H1 (cell line): ENCODE data around the gene AGPS. TPM values are rescaled to one million over a fixed set of nuclear protein-coding genes. Genes with fewer than 3 reads are reported as not detected.

ENCODE experiments used
- CTCF ChIA-PET: fragments of 300-600 bp; sonication (Branson Sonifier 250); formaldehyde crosslinking; loops from one replicate; lab custom pipeline; 2021; ENCODE audit not compliant: partially characterized antibody; lab: Charles Lee
- POLR2A ChIA-PET: fragments of 300-600 bp; sonication (Branson Sonifier 250); formaldehyde crosslinking; loops from one replicate; lab custom pipeline; 2021; ENCODE audit warnings: inconsistent platforms; ENCODE audit not compliant: partially characterized antibody; lab: Charles Lee
- DNase-seq, 2 experiments: peaks; one replicate each; pipeline versions ENCODE4 v3.0.0 to v3.0.0-alpha.2; 2010 to 2022; ENCODE audit warnings: low spot score in 2 of 2, low read depth in 1 of 2, mixed read lengths in 1 of 2
- FAIRE-seq: peaks from 2 replicates; lab custom pipeline; 2011; peaks lifted over from hg19 to GRCh38; lab: Jason Lieb, UNC
- H2AFZ ChIP-seq: 2 replicates; pipeline ENCODE4 v1.8.1; 2012; ENCODE audit warnings: low read length, inconsistent platforms
- H2AK5ac ChIP-seq: 2 replicates; pipeline ENCODE4 v1.6.1; 2013; ENCODE audit warnings: low read depth, low read length
- H2BK120ac ChIP-seq: replicated peaks from 2 replicates; pipeline ENCODE3; 2013; ENCODE audit warnings: low read depth, low read length, inconsistent platforms
- H2BK12ac ChIP-seq: 2 replicates; pipeline ENCODE4 v1.6.1; 2013; ENCODE audit warnings: low read depth, low read length
- H2BK15ac ChIP-seq: 2 replicates; pipeline ENCODE4 v1.6.1; 2013; ENCODE audit warnings: low read length
- H2BK20ac ChIP-seq: 2 replicates; pipeline ENCODE4 v1.6.1; 2013; ENCODE audit warnings: low read length
- H2BK5ac ChIP-seq: 2 replicates; pipeline ENCODE4 v1.6.1; 2013; ENCODE audit warnings: low read depth, low read length
- H3K14ac ChIP-seq: 2 replicates; pipeline ENCODE4 v1.6.1; 2013; ENCODE audit warnings: inconsistent platforms; ENCODE audit not compliant: insufficient read length
- H3K18ac ChIP-seq: 2 replicates; pipeline ENCODE4 v1.6.1; 2013; ENCODE audit warnings: low read length; ENCODE audit errors: extremely low read depth
- H3K23ac ChIP-seq: 2 replicates; pipeline ENCODE4 v1.6.1; 2013; ENCODE audit warnings: inconsistent platforms; ENCODE audit not compliant: insufficient read length
- H3K23me2 ChIP-seq: 2 replicates; pipeline ENCODE4 v1.6.1; 2013; ENCODE audit warnings: low read depth, low read length
- H3K27ac ChIP-seq: 2 replicates; pipeline ENCODE4 v1.6.1; 2011; ENCODE audit warnings: low read depth, low read length, inconsistent platforms
- H3K27me3 ChIP-seq, 4 experiments: replicated peaks in 1 of 4; 1 replicate in 1 of 4; 2 replicates in 3 of 4; pipeline versions ENCODE4 v1.6.1 to v1.8.1; 2011 to 2013; ENCODE audit warnings: low read length in 3 of 4, mild to moderate bottlenecking in 3 of 4, inconsistent platforms in 2 of 4, mixed read lengths in 2 of 4, moderate library complexity in 1 of 4; ENCODE audit not compliant: control insufficient read depth in 3 of 4, insufficient read depth in 3 of 4; ENCODE audit errors: extremely low read depth in 1 of 4
- H3K36me3 ChIP-seq, 4 experiments: 2 replicates each; pipeline versions ENCODE4 v1.6.1 to v1.8.1; 2011 to 2013; ENCODE audit warnings: mild to moderate bottlenecking in 4 of 4, low read length in 3 of 4, moderate library complexity in 2 of 4, control low read depth in 1 of 4, inconsistent platforms in 1 of 4; ENCODE audit not compliant: insufficient read depth in 4 of 4, control insufficient read depth in 2 of 4
- H3K4ac ChIP-seq: replicated peaks from 2 replicates; pipeline ENCODE3; 2013; ENCODE audit warnings: low read length, low read depth, mixed read lengths, inconsistent platforms; ENCODE audit not compliant: insufficient read length
- H3K4me1 ChIP-seq, 4 experiments: replicated peaks in 1 of 4; 1 replicate in 1 of 4; 2 replicates in 3 of 4; pipeline versions ENCODE4 v1.6.1 to v1.8.1; 2011 to 2013; ENCODE audit warnings: low read length in 3 of 4, inconsistent platforms in 2 of 4, mixed read lengths in 1 of 4; ENCODE audit not compliant: insufficient read depth in 4 of 4, control insufficient read depth in 3 of 4
- H3K4me2 ChIP-seq, 2 experiments: 2 replicates each; pipeline versions ENCODE4 v1.6.1 to v1.8.1; 2011 to 2013; ENCODE audit warnings: low read depth in 2 of 2, low read length in 2 of 2, control low read depth in 1 of 2, inconsistent platforms in 1 of 2, mild to moderate bottlenecking in 1 of 2; ENCODE audit not compliant: insufficient read depth in 1 of 2
- H3K4me3 ChIP-seq, 4 experiments: fragments of 200-600, 300-600 bp in 1 of 4; sonication (generic), shearing (Covaris generic), sonication (Bioruptor Twin) in 1 of 4; 2 replicates each; pipeline versions ENCODE4 v1.5.1 to v1.8.1; 2011 to 2016; ENCODE audit warnings: low read length in 4 of 4, low read depth in 3 of 4, control low read depth in 2 of 4, inconsistent platforms in 2 of 4, mild to moderate bottlenecking in 2 of 4, mixed read lengths in 1 of 4, moderate library complexity in 1 of 4; ENCODE audit not compliant: insufficient read depth in 2 of 4; ENCODE audit errors: extremely low read depth in 1 of 4
- H3K56ac ChIP-seq: replicated peaks from 2 replicates; pipeline ENCODE3; 2013; ENCODE audit warnings: low read depth, mild to moderate bottlenecking, mixed read lengths, low read length, inconsistent platforms; ENCODE audit not compliant: insufficient read length
- H3K79me1 ChIP-seq: 2 replicates; pipeline ENCODE4 v1.6.1; 2013; ENCODE audit warnings: low read depth, low read length, control low read depth
- H3K79me2 ChIP-seq, 2 experiments: 2 replicates each; pipeline versions ENCODE4 v1.6.1 to v1.8.1; 2012 to 2013; ENCODE audit warnings: low read length in 2 of 2, mild to moderate bottlenecking in 2 of 2, inconsistent platforms in 1 of 2; ENCODE audit not compliant: insufficient read depth in 2 of 2, control insufficient read depth in 1 of 2
- H3K9ac ChIP-seq, 4 experiments: replicated peaks in 1 of 4; 1 replicate in 1 of 4; 2 replicates in 3 of 4; pipeline versions ENCODE4 v1.6.1 to v1.8.1; 2011 to 2013; ENCODE audit warnings: low read depth in 3 of 4, low read length in 3 of 4, control low read depth in 2 of 4, mild to moderate bottlenecking in 2 of 4, moderate library complexity in 2 of 4, inconsistent platforms in 1 of 4; ENCODE audit errors: extremely low read depth in 1 of 4
- H3K9me3 ChIP-seq, 2 experiments: 2 replicates each; pipeline versions ENCODE4 v1.6.1 to v1.8.1; 2012 to 2013; ENCODE audit warnings: mild to moderate bottlenecking in 2 of 2, moderate library complexity in 2 of 2, control low read depth in 1 of 2, inconsistent platforms in 1 of 2, low read depth in 1 of 2, low read length in 1 of 2, mixed read lengths in 1 of 2; ENCODE audit not compliant: insufficient read depth in 2 of 2
- H4K20me1 ChIP-seq, 2 experiments: replicated peaks in 1 of 2; 2 replicates each; pipeline versions ENCODE3 to v1.8.1; 2011 to 2013; ENCODE audit warnings: inconsistent platforms in 2 of 2, low read length in 2 of 2, mild to moderate bottlenecking in 1 of 2; ENCODE audit not compliant: insufficient read depth in 2 of 2, control insufficient read depth in 1 of 2
- H4K5ac ChIP-seq: 2 replicates; pipeline ENCODE4 v1.6.1; 2013; ENCODE audit warnings: low read length, low read depth, mixed read lengths, inconsistent platforms; ENCODE audit not compliant: insufficient read length
- H4K8ac ChIP-seq: 2 replicates; pipeline ENCODE4 v1.8.0; 2013; ENCODE audit warnings: mild to moderate bottlenecking, moderate library complexity, low read length, inconsistent platforms; ENCODE audit not compliant: insufficient read depth; ENCODE audit errors: extremely low read depth
- H4K91ac ChIP-seq: replicated peaks from 2 replicates; pipeline ENCODE3; 2013; ENCODE audit warnings: low read length, mixed read lengths, inconsistent platforms; ENCODE audit not compliant: insufficient read length
- ASH2L ChIP-seq: fragments of 200-600, 300-600 bp; sonication (generic); IDR thresholded peaks from one replicate; pipeline ENCODE4 v1.7.1; 2017; ENCODE audit warnings: low read length
- BCL11A ChIP-seq, 2 experiments: IDR thresholded peaks; one replicate each; pipeline ENCODE4 v1.6.1; 2011; ENCODE audit warnings: low read depth in 2 of 2, low read length in 2 of 2, mild to moderate bottlenecking in 2 of 2
- CEBPB ChIP-seq: IDR thresholded peaks from 2 replicates; pipeline ENCODE4 v1.6.1; 2012; ENCODE audit warnings: low read depth, low read length
- CREB1 ChIP-seq: IDR thresholded peaks from 2 replicates; pipeline ENCODE4 v1.6.1; 2012; ENCODE audit warnings: inconsistent platforms
- FOSL1 ChIP-seq: IDR thresholded peaks from 2 replicates; pipeline ENCODE4 v1.6.1; 2011; ENCODE audit warnings: mild to moderate bottlenecking, low read depth, low read length, moderate library complexity; ENCODE audit not compliant: insufficient read depth
- HDAC6 ChIP-seq: IDR thresholded peaks from one replicate; pipeline ENCODE4 v1.7.1; 2012; ENCODE audit warnings: low read depth, mild to moderate bottlenecking, inconsistent platforms, low read length, moderate library complexity
- JUN ChIP-seq: IDR thresholded peaks from 2 replicates; pipeline ENCODE4 v1.6.1; 2011; ENCODE audit warnings: low read depth, mild to moderate bottlenecking, improper control_type of control experiment, low read length
- KDM5A ChIP-seq: fragments of 200-600 bp; IDR thresholded peaks from 2 replicates; pipeline ENCODE4 v1.7.1; 2012; ENCODE audit warnings: mild to moderate bottlenecking, low read length, inconsistent platforms, mixed read lengths
- MAFK ChIP-seq: IDR thresholded peaks from 2 replicates; pipeline ENCODE4 v1.6.1; 2012; ENCODE audit warnings: low read depth, mild to moderate bottlenecking, improper control_type of control experiment, low read length
- PHF8 ChIP-seq: fragments of 200-600 bp; sonication (generic); conservative IDR thresholded peaks from 2 replicates; pipeline ENCODE4 v1.7.1; 2012; ENCODE audit warnings: low read depth, mild to moderate bottlenecking, inconsistent platforms, low read length, moderate library complexity
- POU5F1 ChIP-seq: IDR thresholded peaks from 2 replicates; pipeline ENCODE4 v1.6.1; 2011; ENCODE audit warnings: low read depth, mild to moderate bottlenecking, low read length, moderate library complexity
- RFX5 ChIP-seq: IDR thresholded peaks from 2 replicates; pipeline ENCODE4 v1.6.1; 2011; ENCODE audit warnings: low read depth, low read length, improper control_type of control experiment, borderline replicate concordance
- RNF2 ChIP-seq: fragments of 200-900, 300-1000 bp; sonication (generic); IDR thresholded peaks from 2 replicates; pipeline ENCODE4 v1.7.1; 2016; ENCODE audit warnings: borderline replicate concordance, low read depth, mild to moderate bottlenecking, antibody characterized with exemption, low read length; ENCODE audit not compliant: poor library complexity, severe bottlenecking; ENCODE audit errors: missing control alignments
- SAP30 ChIP-seq: fragments of 300-600 bp; sonication (generic); IDR thresholded peaks from 2 replicates; pipeline ENCODE4 v1.7.1; 2012; ENCODE audit warnings: low read length, moderate library complexity, mild to moderate bottlenecking, inconsistent platforms; ENCODE audit not compliant: insufficient read depth, insufficient replicate concordance
- SUZ12 ChIP-seq: fragments of 200-600 bp; sonication (generic); IDR thresholded peaks from 2 replicates; pipeline ENCODE4 v1.6.1; 2012; ENCODE audit warnings: mild to moderate bottlenecking, inconsistent platforms, low read length, moderate library complexity, mixed read lengths
- TEAD4 ChIP-seq: IDR thresholded peaks from 2 replicates; pipeline ENCODE4 v1.6.1; 2012; ENCODE audit warnings: low read depth, low read length, inconsistent platforms, mixed read lengths
- WGBS, 2 experiments: shearing (Covaris generic) in 1 of 2; methylation state at CpG; one replicate each; pipeline versions ENCODE4 v1.1.6 to v1.1.7; 2013 to 2015; ENCODE audit warnings: low lambda C conversion rate in 2 of 2, mixed read lengths in 2 of 2, inconsistent platforms in 1 of 2, low coverage in 1 of 2, missing lambda C conversion rate in 1 of 2; ENCODE audit not compliant: insufficient replicate concordance in 2 of 2, insufficient coverage in 1 of 2, insufficient read length in 1 of 2; ENCODE audit errors: extremely low coverage in 1 of 2, missing lambda C conversion rate in 1 of 2; 5-methylcytosine and 5-hydroxymethylcytosine counted together
- polyA plus RNA-seq, 7 experiments: library from polyadenylated mRNA; depleted of rRNA in 3 of 7; stranded (reverse) in 5 of 7; unstranded in 2 of 7; fragments of >200 nt in 5 of 7; fragments of 200-250 nt in 2 of 7; gene quantifications; 1 replicate in 5 of 7; 2 replicates in 1 of 7; 4 replicates in 1 of 7; pipeline versions ENCODE4 v1.2.1 to v1.2.3, GENCODE V29; 2011 to 2013; ENCODE audit warnings: missing spikeins in 2 of 7, mixed read lengths in 2 of 7
- total RNA-seq: library from RNA; stranded (reverse); fragmentation: NEBNext Ultra II Directional; extraction: Animal tissue kit (Norgen Biotek cat#: 25700); gene quantifications from 2 replicates; pipeline ENCODE4 v1.2.1, GENCODE V29; 2021

AGPS gene
- total and polyA plus RNA-seq, 2 of the 8 experiments (the other 6 are each of a cell fraction or from before 2014, with no cell fraction given): 7.3 to 57.8 TPM

DNA sequence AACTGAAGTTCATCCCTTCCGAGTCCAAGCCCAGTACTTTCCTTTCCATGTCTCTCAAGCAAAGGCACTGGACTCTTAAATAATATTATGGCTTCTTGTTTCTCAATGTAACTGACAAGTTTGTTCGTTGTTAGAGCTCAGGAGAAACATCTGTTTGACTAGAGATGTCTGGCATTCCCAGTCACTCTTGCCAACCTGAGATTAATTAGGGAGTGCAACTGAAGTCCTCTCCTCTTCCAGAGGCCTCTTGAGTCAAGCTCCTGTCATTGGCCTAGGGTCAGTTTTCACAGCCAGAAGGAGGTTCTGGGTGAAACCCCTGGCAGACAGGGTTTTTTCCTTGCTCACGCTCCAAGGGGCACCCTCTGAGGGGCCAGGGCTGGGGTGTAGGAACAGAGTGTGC, 196.1 kb downstream of the AGPS start:
- Histone ChIP-seq H2AFZ (no peak overlapping the region), H3K4me2 (no peak overlapping the region), H4K8ac (no peak overlapping the region), H3K9me3 (no peaks in the 10 kb centered on the region), H2BK12ac (no peak overlapping the region), H4K20me1 (no peaks in the 10 kb centered on the region), H4K91ac (no peak overlapping the region), H3K79me1 (no peaks in the 10 kb centered on the region), H3K27ac (no peak overlapping the region), H3K79me2 (no peaks in the 10 kb centered on the region), H3K14ac (no peak overlapping the region), H3K27me3 (no peaks in the 10 kb centered on the region), H3K56ac (no peak overlapping the region), H3K9ac (no peak overlapping the region), H3K23me2 (no peaks in the 10 kb centered on the region), H2BK120ac (no peak overlapping the region), H3K36me3 (no peaks in the 10 kb centered on the region), H3K18ac (no peak overlapping the region), H3K4me1 (no peaks in the 10 kb centered on the region), H4K5ac (no peak overlapping the region), H3K4ac (no peak overlapping the region), H2BK15ac (no peak overlapping the region), H2BK20ac (no peak overlapping the region), H3K23ac (no peak overlapping the region), H2BK5ac (no peak overlapping the region), H3K4me3 (no peak overlapping the region), H2AK5ac (no peak overlapping the region)
- WGBS, 2 experiments: 78% methylated on average over 3 of the region's 3 CpGs; no CpG with 5 or more reads in 1 of the 2 experiments
- FAIRE-seq (no peak), DNase-seq (no peak)
- ChIA-PET CTCF (interaction anchor here (0.6 to 1.7 kb wide), 2 partner anchors 8 to 82 kb away, joined by 4 read pairs; no protein-coding TSS in a partner anchor), POLR2A (no interaction called here)
- no peak for TF ChIP-seq PHF8
- no peak for TF ChIP-seq SUZ12
- TF ChIP-seq TEAD4: no peak
- TF ChIP-seq RNF2: no peak
- no peak for TF ChIP-seq HDAC6
- no peak for TF ChIP-seq KDM5A
- no peak for TF ChIP-seq SAP30
- TF ChIP-seq RFX5: no peak
- no peak for TF ChIP-seq POU5F1
- no peak for TF ChIP-seq BCL11A (IDR thresholded peaks at IDR 0.05; ENCODE audit: low read depth in 2 of 2, low read length in 2 of 2)
- no peak for TF ChIP-seq FOSL1
- TF ChIP-seq CEBPB: no peak
- TF ChIP-seq CREB1: no peak
- TF ChIP-seq JUN: no peak
- TF ChIP-seq MAFK: no peak
- TF ChIP-seq ASH2L: no peak
